HG02798 (cell line): ENCODE results near the gene PHF21A.
"Not testable (repeated sequence)": the region's sequence is repeated elsewhere in the genome, so short reads cannot be mapped to it uniquely, and the experiment has no call there.

Source experiments
- ATAC-seq: cut with Tn5 transposase; IDR thresholded peaks from one replicate; pipeline ENCODE4 v1.9.1; 2021; ENCODE audit warnings: mild to moderate bottlenecking; ENCODE audit not compliant: unreplicated experiment, poor library complexity

Gene PHF21A

GRCh38 chr11:45910623-45911022 is 210.6 kb downstream of the PHF21A start:
- no peak for ATAC-seq

- ATAC-seq: no peak
These were observed 211.4 kb downstream of the PHF21A start for GRCh38 chr11:45909594-45910475.

GRCh38 chr11:45907911-45908370 is 213.3 kb downstream of the PHF21A start:
- no peak for ATAC-seq

- ATAC-seq: no peak
These were observed 214.2 kb downstream of the PHF21A start, which contains the start of gene FREY1 for GRCh38 chr11:45906965-45907611. FREY1 (minus strand) TSS chr11:45907271; CDS start chr11:45907245, 26 bp downstream.

- no peak for ATAC-seq
These were observed 215.1 kb downstream of the PHF21A start for GRCh38 chr11:45906096-45906682.

GRCh38 chr11:45905576-45905975 is 215.7 kb downstream of the PHF21A start:
- not testable (repeated sequence) for ATAC-seq

GRCh38 chr11:45905095-45905494 is 216.2 kb downstream of the PHF21A start:
- ATAC-seq: no peak

- no peak for ATAC-seq
These were observed 216.8 kb downstream of the PHF21A start for GRCh38 chr11:45904309-45904915.

GRCh38 chr11:45902452-45903380 is 218.5 kb downstream of the PHF21A start:
- ATAC-seq: no peak

GRCh38 chr11:45901626-45902025 is 219.6 kb downstream of the PHF21A start:
- ATAC-seq: no peak

GRCh38 chr11:45900916-45901617 is 220.2 kb downstream of the PHF21A start:
- ATAC-seq: no peak

- ATAC-seq: peak; percentile 19
These were observed 221.0 kb downstream of the PHF21A start for GRCh38 chr11:45900175-45900800.

GRCh38 chr11:45899448-45900174 is 221.6 kb downstream of the PHF21A start:
- ATAC-seq: peak; percentile 61

GRCh38 chr11:45899086-45899447 is 222.2 kb downstream of the PHF21A start:
- no peak for ATAC-seq

GRCh38 chr11:45897556-45897955 is 223.7 kb downstream of the PHF21A start:
- ATAC-seq: no peak

- ATAC-seq: no peak
These were observed 224.8 kb downstream of the PHF21A start for GRCh38 chr11:45896422-45896984.

- ATAC-seq: no peak
These were observed 225.5 kb downstream of the PHF21A start for GRCh38 chr11:45895553-45896259.
